ENCODE results near the gene KLHL26. TPM values are rescaled to one million over a fixed set of nuclear protein-coding genes. Genes with fewer than 3 reads are reported as not detected.

Gene KLHL26
- total and polyA plus RNA-seq, 8 donors = 1.2 to 45.1 (median 4.1) TPM

DNA sequence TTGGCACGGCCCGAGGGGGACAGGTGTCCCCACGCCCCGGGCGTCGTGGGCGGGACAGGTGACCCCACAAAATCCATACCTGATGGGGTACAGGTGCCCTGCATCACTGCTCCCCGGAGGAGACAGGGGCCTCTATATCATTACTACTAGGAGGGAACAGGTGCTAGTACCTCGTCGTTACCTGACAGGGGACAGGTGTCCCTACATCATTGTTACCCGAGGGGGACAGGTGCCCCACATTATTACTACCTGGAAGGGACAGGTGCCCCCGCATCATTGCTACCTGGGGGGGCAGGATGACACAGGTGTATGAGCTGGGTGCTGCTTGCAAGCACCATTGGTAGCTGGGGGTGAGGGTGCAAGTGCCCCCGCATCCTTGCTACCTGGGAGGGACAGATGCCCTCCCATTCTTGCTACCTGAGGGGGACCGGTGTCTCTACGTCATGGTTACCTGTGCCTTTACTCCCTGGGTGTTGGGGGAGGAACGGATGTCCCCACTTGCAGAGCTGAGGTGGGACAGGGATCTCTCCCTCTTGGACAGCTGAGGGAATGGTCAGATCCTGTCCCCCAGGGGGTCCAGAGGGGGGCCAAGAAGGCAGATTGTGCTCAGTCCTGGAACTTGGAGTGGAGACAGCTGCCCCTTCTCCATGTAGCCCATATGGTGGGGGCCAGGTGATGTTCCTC, 47.3 kb downstream of the KLHL26 start:
- H3K27ac ChIP-seq = peak overlapping the region in 3 of 5 donors; percentile 61 to 88 (median 88)
- H3K9me3 ChIP-seq = no peaks in the 10 kb centered on the region
- H3K36me3 ChIP-seq = no peaks in the 10 kb centered on the region
- peaks cover 15 to 31% (median 27%) of the 10 kb centered on the region in 4 donors for H3K4me1 ChIP-seq
- no peaks in the 10 kb centered on the region for H3K27me3 ChIP-seq
- TF ChIP-seq POLR2AphosphoS5 (IDR thresholded peaks at IDR 0.05) (no peak), POLR2A (IDR thresholded peaks at IDR 0.05) (no peak), EP300 (IDR thresholded peaks at IDR 0.05) (no peak)
- TF ChIP-seq, protein P1, sequence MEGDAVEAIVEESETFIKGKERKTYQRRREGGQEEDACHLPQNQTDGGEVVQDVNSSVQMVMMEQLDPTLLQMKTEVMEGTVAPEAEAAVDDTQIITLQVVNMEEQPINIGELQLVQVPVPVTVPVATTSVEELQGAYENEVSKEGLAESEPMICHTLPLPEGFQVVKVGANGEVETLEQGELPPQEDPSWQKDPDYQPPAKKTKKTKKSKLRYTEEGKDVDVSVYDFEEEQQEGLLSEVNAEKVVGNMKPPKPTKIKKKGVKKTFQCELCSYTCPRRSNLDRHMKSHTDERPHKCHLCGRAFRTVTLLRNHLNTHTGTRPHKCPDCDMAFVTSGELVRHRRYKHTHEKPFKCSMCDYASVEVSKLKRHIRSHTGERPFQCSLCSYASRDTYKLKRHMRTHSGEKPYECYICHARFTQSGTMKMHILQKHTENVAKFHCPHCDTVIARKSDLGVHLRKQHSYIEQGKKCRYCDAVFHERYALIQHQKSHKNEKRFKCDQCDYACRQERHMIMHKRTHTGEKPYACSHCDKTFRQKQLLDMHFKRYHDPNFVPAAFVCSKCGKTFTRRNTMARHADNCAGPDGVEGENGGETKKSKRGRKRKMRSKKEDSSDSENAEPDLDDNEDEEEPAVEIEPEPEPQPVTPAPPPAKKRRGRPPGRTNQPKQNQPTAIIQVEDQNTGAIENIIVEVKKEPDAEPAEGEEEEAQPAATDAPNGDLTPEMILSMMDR (IDR thresholded peaks at IDR 0.05) = no peak
- WGBS, 5 donors = 9 to 54% (median 16%) methylated on average over 4 to 16 of the region's 16 CpGs
- H3K4me3 ChIP-seq = peak overlapping the region; percentile 53 to 66 (median 62)
- no peak for DNase-seq
- intact Hi-C loops (cut with DNase I; ENCODE audit: low total_unique reads) = no loop called here

DNA sequence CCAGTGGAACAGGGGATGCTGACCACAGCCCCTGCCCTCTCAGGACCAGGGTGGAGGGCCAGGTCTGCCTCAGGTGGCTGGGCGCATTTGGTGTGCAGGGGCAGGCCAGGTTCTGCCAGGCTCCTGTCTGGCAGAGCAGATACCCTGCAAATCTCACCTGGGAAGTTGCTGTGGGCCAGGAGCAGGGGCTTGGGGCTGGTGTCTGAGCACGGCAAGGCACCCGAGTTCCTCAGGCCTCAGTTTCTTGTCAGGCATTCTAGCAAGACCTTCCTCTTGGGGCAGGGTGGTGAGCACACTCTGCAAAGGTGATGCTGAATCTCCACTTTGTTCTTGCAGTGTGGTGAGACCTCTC, 47.8 kb downstream of the KLHL26 start:
- H3K4me1 ChIP-seq = peaks cover 15 to 31% (median 27%) of the 10 kb centered on the region in 4 donors
- WGBS, 5 donors = 48 to 72% (median 62%) methylated on average over 2 to 3 of the region's 3 CpGs; no CpG with 5 or more reads in 1 of the 5 donors
- no peaks in the 10 kb centered on the region for H3K9me3 ChIP-seq
- TF ChIP-seq, protein P1 (IDR thresholded peaks at IDR 0.05) = no peak
- TF ChIP-seq EP300 (IDR thresholded peaks at IDR 0.05) (no peak), POLR2AphosphoS5 (IDR thresholded peaks at IDR 0.05) (no peak), POLR2A (IDR thresholded peaks at IDR 0.05) (no peak)
- H3K27me3 ChIP-seq = no peaks in the 10 kb centered on the region
- H3K27ac ChIP-seq = peak overlapping the region in 1 of 5 donors; percentile 88
- no peaks in the 10 kb centered on the region for H3K36me3 ChIP-seq
- no peak for DNase-seq
- H3K4me3 ChIP-seq = peak overlapping the region; percentile 53 to 66 (median 62)
- intact Hi-C loops (cut with DNase I; ENCODE audit: low total_unique reads) = no loop called here

DNA sequence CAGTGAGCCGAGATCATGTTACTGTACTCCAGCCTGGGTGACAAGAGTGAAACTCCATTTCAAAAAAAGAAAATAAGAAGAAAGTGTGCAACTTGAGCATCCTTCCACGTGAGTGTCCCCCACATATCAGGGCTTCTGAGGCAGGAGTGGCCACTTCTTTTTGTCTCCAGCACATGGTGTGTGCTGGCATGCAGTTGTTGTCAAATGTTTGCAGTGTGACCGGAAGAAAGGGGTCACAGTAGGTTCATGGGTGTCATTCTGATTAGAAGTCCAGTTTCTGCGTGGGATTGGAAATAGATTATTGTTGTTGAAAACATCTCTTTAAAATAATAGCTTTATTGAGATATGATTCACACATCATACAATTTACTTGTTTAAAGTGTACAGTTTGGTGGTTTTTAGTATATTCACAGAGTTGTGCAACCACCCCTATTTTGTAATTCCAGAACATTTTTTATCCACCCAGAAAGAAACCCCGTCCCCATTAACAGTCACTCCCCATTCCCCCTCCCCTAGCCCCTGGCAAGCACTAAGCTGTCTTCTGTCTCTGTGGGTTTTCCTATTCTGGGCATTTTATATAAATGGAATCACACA, 48.9 kb downstream of the KLHL26 start:
- intact Hi-C loops (cut with DNase I; ENCODE audit: low total_unique reads) = no loop called here
- TF ChIP-seq POLR2A (IDR thresholded peaks at IDR 0.05) = no peak
- TF ChIP-seq, protein P1 (IDR thresholded peaks at IDR 0.05) = no peak
- TF ChIP-seq EP300 (IDR thresholded peaks at IDR 0.05) = no peak
- TF ChIP-seq POLR2AphosphoS5 (IDR thresholded peaks at IDR 0.05) = no peak
- WGBS, 5 donors = 58 to 73% (median 62%) methylated on average over 5 of the region's 5 CpGs
- Histone ChIP-seq H3K9me3 (no peaks in the 10 kb centered on the region), H3K27me3 (no peaks in the 10 kb centered on the region), H3K4me1 (peaks cover 15 to 31% (median 27%) of the 10 kb centered on the region in 4 donors), H3K27ac (no peak overlapping the region), H3K36me3 (no peaks in the 10 kb centered on the region), H3K4me3 (no peak overlapping the region)
- DNase-seq = no peak

DNA sequence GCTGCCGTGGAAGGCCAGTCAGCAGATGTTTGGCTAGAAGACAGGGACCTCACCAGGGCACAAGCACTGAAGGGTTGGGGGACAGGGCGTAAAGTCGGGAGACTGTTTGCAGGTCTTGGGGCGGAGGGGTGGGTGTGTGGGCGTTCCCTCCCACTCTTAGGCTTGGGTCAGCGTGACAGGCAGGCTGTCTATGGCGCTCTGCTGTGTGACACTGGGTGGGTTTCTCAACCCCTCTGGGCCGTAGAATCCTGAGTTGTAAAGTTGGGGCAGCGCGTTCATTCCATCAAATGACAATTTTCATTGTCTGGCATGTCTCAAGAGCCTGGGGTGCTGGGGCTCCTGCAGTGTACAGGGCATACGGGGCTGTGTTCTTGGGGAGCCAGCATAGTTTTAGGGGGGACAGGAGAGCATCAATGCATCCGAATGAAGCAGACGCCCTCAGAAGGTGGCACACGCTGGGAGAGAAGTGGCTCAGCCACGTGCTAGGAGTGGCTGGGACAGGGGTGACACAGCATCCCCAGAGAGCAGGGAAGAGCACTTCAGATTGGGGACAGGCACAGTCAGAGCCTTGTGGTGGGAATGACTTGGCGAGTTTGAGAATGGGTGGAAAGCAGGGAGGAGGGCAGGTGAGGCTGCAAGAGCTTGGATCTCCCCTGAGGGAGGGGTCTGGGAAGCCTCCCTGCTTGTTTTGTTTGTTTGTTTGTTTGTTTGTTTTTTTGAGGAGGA, 51.1 kb downstream of the KLHL26 start:
- no peak for DNase-seq
- H3K4me1 ChIP-seq = peaks cover 14 to 25% (median 20%) of the 10 kb centered on the region in 4 donors
- no peaks in the 10 kb centered on the region for H3K36me3 ChIP-seq
- H3K27ac ChIP-seq = no peak overlapping the region
- 93 to 95% (median 94%) methylated on average over 15 to 16 of the region's 16 CpGs for WGBS, 5 donors
- H3K9me3 ChIP-seq = no peaks in the 10 kb centered on the region
- TF ChIP-seq, protein P1 (IDR thresholded peaks at IDR 0.05) = no peak
- no peak for TF ChIP-seq POLR2A (IDR thresholded peaks at IDR 0.05)
- no peak for TF ChIP-seq POLR2AphosphoS5 (IDR thresholded peaks at IDR 0.05)
- no peak for TF ChIP-seq EP300 (IDR thresholded peaks at IDR 0.05)
- intact Hi-C loops (cut with DNase I; ENCODE audit: low total_unique reads) = no loop called here
- no peak overlapping the region for H3K4me3 ChIP-seq
- H3K27me3 ChIP-seq = no peaks in the 10 kb centered on the region
